HEK293T (cell line): Measurements from ENCODE around the gene MRAS.

Source experiments
- CTBP1 ChIP-seq: fragments of 450-650 bp; IDR thresholded peaks from 2 replicates; pipeline ENCODE4 v1.6.1; 2016; ENCODE audit warnings: borderline replicate concordance
- FOXK2 ChIP-seq: fragments of 450-650 bp; IDR thresholded peaks from 2 replicates; pipeline ENCODE4 v1.6.1; 2016; ENCODE audit warnings: mild to moderate bottlenecking
- SP1 ChIP-seq: fragments of 450-650 bp; IDR thresholded peaks from 2 replicates; pipeline ENCODE4 v1.6.1; 2017
- SUZ12 ChIP-seq: fragments of 450-650 bp; IDR thresholded peaks from 2 replicates; pipeline ENCODE4 v1.6.1; 2016; ENCODE audit warnings: mild to moderate bottlenecking

DNA sequence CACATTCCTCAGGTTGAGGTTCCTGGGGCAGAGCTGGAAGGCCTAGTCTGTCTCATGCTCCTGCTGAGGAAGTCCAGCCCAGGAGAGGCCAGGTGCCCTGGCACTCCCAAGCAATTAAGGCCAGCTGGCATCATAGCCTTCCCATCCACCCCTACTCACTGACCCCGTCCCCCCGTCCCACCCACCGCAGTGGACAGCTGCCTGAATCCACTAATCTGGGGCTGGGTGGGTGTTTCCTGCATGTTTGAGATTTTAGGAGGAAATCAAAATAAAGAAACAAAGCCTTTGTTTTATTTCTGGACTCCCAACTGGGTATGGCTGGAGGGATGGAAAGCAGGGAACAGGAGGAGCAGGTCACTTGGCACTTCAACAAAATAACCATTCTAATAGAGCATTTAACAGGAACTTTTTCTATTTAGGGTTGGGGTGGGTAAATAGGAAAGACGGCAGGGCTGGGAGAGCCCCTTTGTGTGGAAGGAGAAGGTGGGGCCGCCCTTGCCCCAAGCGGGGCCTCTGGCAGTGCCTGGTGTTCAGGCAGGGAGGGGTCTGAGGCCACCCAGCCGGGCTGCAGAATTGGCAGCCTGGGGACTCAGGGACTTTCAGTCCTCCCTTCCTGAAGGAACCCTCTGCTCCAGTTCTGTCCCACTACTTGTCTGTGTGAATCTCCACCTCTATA, 8.5 kb downstream of the MRAS start:
- TF ChIP-seq SP1, result no peak
- no peak for TF ChIP-seq FOXK2
- TF ChIP-seq SUZ12, result no peak
- TF ChIP-seq CTBP1, result no peak
